Measurements from ENCODE around the gene VIPR2. TPM values are rescaled to one million over a fixed set of nuclear protein-coding genes. Genes with fewer than 3 reads are reported as not detected.

The VIPR2 gene
- total and polyA plus RNA-seq, 2 experiments from 2014 or later: 1.3 to 2.7 TPM

DNA sequence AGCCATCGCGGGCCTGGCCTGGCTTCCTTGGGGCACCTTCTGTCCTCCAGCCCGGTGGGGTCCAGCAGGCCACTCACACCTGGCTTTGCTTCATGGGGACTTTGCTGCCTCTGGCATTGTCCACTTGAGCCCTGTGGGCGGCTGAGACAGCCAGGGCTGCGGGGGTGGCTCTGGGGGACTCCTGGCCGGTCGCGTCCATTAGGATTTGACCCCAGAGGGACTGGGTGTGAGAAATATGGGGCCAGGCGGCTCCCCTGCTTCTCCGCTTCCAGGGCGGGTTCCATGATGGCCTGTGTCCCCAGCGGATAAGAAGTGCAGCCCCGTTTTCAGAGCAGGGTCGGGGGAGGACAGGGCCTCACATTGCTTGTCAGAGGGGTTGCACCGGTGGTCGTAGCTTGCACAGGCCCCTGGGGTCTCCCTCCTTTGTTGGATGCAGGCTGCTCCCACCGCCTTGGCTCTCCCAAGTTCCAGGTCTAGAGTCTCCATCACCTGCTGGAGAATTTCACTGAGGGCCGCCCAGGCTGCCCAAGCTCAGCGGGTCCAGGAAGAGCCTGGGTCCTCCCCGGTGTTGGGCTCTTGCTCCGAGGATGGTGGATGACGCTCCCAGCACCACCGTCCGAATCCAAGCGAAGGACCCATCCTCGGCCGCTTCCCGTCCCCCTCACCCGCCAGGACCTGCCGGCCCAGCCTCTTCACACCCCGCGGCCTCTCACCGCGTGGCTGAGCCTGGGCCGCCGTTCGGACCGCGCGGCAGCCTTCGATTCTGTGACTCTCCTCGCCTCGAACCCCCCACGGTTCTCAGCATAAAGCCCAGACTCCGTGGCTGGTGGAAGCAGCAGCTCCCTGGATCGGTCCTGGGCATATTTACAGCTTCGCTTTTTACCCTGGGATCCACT, 148.2 kb downstream of the VIPR2 start:
- Histone ChIP-seq H3K4me2 (peak overlapping the region; percentile 77), H3K27ac (ENCODE audit: low read depth) (no peak overlapping the region), H3K4me1 (ENCODE audit: insufficient read depth) (peaks cover 6% of the 10 kb centered on the region), H3K27me3 (ENCODE audit: insufficient read depth) (peaks cover 55% of the 10 kb centered on the region), H3K79me2 (replicated peaks; ENCODE audit: insufficient read depth) (no peaks in the 10 kb centered on the region), H4K20me1 (replicated peaks; ENCODE audit: insufficient read depth) (no peaks in the 10 kb centered on the region), H3K4me3 (peak overlapping the region; percentile 50), H3K9me2 (ENCODE audit: insufficient read depth) (no peaks in the 10 kb centered on the region), H2AFZ (peak overlapping the region; percentile 94), H3K36me3 (ENCODE audit: insufficient read depth) (no peaks in the 10 kb centered on the region), H3F3A (replicated peaks; ENCODE audit: low read depth) (no peaks in the 10 kb centered on the region)
- ATAC-seq (peak; percentile 21; the same call in 1 of the 3 replicates), DNase-seq (ENCODE audit: low spot score) (peak; percentile 44)
- H3K27ac Mint-ChIP-seq: no peak overlapping the region
- TF ChIP-seq, protein P1, sequence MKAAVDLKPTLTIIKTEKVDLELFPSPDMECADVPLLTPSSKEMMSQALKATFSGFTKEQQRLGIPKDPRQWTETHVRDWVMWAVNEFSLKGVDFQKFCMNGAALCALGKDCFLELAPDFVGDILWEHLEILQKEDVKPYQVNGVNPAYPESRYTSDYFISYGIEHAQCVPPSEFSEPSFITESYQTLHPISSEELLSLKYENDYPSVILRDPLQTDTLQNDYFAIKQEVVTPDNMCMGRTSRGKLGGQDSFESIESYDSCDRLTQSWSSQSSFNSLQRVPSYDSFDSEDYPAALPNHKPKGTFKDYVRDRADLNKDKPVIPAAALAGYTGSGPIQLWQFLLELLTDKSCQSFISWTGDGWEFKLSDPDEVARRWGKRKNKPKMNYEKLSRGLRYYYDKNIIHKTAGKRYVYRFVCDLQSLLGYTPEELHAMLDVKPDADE (IDR thresholded peaks at IDR 0.05): no peak
- no peak for TF ChIP-seq ZNF114 (CRISPR knock-in tag; IDR thresholded peaks at IDR 0.05)
- no peak for TF ChIP-seq EZH2phosphoT487 (IDR thresholded peaks at IDR 0.05; ENCODE audit: unreplicated experiment)
- TF ChIP-seq POLR2AphosphoS5 (IDR thresholded peaks at IDR 0.05; ENCODE audit: low read depth): no peak
- TF ChIP-seq, protein P2, sequence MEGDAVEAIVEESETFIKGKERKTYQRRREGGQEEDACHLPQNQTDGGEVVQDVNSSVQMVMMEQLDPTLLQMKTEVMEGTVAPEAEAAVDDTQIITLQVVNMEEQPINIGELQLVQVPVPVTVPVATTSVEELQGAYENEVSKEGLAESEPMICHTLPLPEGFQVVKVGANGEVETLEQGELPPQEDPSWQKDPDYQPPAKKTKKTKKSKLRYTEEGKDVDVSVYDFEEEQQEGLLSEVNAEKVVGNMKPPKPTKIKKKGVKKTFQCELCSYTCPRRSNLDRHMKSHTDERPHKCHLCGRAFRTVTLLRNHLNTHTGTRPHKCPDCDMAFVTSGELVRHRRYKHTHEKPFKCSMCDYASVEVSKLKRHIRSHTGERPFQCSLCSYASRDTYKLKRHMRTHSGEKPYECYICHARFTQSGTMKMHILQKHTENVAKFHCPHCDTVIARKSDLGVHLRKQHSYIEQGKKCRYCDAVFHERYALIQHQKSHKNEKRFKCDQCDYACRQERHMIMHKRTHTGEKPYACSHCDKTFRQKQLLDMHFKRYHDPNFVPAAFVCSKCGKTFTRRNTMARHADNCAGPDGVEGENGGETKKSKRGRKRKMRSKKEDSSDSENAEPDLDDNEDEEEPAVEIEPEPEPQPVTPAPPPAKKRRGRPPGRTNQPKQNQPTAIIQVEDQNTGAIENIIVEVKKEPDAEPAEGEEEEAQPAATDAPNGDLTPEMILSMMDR (conservative IDR thresholded peaks at IDR 0.05; ENCODE audit: low read depth in 2 of 2): no peak
- TF ChIP-seq EZH2 (IDR thresholded peaks at IDR 0.05; ENCODE audit: low read depth, unreplicated experiment): no peak
- TF ChIP-seq ZNF331 (CRISPR knock-in tag; IDR thresholded peaks at IDR 0.05; ENCODE audit: low read depth): no peak
- TF ChIP-seq CREB1 (CRISPR knock-in tag; IDR thresholded peaks at IDR 0.05; ENCODE audit: low read depth): no peak
- TF ChIP-seq, protein P3, sequence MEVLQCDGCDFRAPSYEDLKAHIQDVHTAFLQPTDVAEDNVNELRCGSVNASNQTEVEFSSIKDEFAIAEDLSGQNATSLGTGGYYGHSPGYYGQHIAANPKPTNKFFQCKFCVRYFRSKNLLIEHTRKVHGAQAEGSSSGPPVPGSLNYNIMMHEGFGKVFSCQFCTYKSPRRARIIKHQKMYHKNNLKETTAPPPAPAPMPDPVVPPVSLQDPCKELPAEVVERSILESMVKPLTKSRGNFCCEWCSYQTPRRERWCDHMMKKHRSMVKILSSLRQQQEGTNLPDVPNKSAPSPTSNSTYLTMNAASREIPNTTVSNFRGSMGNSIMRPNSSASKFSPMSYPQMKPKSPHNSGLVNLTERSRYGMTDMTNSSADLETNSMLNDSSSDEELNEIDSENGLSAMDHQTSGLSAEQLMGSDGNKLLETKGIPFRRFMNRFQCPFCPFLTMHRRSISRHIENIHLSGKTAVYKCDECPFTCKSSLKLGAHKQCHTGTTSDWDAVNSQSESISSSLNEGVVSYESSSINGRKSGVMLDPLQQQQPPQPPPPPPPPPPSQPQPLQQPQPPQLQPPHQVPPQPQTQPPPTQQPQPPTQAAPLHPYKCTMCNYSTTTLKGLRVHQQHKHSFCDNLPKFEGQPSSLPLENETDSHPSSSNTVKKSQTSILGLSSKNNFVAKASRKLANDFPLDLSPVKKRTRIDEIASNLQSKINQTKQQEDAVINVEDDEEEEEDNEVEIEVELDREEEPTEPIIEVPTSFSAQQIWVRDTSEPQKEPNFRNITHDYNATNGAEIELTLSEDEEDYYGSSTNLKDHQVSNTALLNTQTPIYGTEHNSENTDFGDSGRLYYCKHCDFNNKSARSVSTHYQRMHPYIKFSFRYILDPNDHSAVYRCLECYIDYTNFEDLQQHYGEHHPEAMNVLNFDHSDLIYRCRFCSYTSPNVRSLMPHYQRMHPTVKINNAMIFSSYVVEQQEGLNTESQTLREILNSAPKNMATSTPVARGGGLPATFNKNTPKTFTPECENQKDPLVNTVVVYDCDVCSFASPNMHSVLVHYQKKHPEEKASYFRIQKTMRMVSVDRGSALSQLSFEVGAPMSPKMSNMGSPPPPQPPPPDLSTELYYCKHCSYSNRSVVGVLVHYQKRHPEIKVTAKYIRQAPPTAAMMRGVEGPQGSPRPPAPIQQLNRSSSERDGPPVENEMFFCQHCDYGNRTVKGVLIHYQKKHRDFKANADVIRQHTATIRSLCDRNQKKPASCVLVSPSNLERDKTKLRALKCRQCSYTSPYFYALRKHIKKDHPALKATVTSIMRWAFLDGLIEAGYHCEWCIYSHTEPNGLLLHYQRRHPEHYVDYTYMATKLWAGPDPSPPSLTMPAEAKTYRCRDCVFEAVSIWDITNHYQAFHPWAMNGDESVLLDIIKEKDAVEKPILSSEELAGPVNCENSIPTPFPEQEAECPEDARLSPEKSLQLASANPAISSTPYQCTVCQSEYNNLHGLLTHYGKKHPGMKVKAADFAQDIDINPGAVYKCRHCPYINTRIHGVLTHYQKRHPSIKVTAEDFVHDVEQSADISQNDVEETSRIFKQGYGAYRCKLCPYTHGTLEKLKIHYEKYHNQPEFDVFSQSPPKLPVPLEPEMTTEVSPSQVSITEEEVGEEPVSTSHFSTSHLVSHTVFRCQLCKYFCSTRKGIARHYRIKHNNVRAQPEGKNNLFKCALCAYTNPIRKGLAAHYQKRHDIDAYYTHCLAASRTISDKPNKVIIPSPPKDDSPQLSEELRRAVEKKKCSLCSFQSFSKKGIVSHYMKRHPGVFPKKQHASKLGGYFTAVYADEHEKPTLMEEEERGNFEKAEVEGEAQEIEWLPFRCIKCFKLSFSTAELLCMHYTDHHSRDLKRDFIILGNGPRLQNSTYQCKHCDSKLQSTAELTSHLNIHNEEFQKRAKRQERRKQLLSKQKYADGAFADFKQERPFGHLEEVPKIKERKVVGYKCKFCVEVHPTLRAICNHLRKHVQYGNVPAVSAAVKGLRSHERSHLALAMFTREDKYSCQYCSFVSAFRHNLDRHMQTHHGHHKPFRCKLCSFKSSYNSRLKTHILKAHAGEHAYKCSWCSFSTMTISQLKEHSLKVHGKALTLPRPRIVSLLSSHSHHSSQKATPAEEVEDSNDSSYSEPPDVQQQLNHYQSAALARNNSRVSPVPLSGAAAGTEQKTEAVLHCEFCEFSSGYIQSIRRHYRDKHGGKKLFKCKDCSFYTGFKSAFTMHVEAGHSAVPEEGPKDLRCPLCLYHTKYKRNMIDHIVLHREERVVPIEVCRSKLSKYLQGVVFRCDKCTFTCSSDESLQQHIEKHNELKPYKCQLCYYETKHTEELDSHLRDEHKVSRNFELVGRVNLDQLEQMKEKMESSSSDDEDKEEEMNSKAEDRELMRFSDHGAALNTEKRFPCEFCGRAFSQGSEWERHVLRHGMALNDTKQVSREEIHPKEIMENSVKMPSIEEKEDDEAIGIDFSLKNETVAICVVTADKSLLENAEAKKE (CRISPR knock-in tag; IDR thresholded peaks at IDR 0.05): no peak
- TF ChIP-seq, protein P4, sequence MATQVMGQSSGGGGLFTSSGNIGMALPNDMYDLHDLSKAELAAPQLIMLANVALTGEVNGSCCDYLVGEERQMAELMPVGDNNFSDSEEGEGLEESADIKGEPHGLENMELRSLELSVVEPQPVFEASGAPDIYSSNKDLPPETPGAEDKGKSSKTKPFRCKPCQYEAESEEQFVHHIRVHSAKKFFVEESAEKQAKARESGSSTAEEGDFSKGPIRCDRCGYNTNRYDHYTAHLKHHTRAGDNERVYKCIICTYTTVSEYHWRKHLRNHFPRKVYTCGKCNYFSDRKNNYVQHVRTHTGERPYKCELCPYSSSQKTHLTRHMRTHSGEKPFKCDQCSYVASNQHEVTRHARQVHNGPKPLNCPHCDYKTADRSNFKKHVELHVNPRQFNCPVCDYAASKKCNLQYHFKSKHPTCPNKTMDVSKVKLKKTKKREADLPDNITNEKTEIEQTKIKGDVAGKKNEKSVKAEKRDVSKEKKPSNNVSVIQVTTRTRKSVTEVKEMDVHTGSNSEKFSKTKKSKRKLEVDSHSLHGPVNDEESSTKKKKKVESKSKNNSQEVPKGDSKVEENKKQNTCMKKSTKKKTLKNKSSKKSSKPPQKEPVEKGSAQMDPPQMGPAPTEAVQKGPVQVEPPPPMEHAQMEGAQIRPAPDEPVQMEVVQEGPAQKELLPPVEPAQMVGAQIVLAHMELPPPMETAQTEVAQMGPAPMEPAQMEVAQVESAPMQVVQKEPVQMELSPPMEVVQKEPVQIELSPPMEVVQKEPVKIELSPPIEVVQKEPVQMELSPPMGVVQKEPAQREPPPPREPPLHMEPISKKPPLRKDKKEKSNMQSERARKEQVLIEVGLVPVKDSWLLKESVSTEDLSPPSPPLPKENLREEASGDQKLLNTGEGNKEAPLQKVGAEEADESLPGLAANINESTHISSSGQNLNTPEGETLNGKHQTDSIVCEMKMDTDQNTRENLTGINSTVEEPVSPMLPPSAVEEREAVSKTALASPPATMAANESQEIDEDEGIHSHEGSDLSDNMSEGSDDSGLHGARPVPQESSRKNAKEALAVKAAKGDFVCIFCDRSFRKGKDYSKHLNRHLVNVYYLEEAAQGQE (IDR thresholded peaks at IDR 0.05; ENCODE audit: unreplicated experiment): no peak
- TF ChIP-seq STAT1 (IDR thresholded peaks at IDR 0.05; ENCODE audit: unreplicated experiment): no peak
- no peak for TF ChIP-seq NANOG (IDR thresholded peaks at IDR 0.05; ENCODE audit: borderline replicate concordance)
- TF ChIP-seq JUNB (IDR thresholded peaks at IDR 0.05; ENCODE audit: unreplicated experiment): no peak
- H3K27me3 Mint-ChIP-seq (ENCODE audit: insufficient read depth, low read depth, poor library complexity): peaks cover 17% of the 10 kb centered on the region
- H3K4me3 Mint-ChIP-seq: no peak overlapping the region
- peaks cover 17% of the 10 kb centered on the region for H3K36me3 Mint-ChIP-seq (ENCODE audit: low read depth)
- H3K9me3 Mint-ChIP-seq: peaks cover 65% of the 10 kb centered on the region
- H3K4me1 Mint-ChIP-seq: no peaks in the 10 kb centered on the region; the same call in 2 of the 3 replicates

All from GM23338 (cell line).